Esophagus (tissue), 2 donors: ENCODE data around the gene ROGDI. TPM values are rescaled to one million over a fixed set of nuclear protein-coding genes. Genes with fewer than 3 reads are reported as not detected.

ENCODE experiments used
- H3K27ac ChIP-seq, 2 donors: one replicate each; pipeline ENCODE4 v1.5.1; 2013; ENCODE audit warnings: low read depth in 2 of 2, mild to moderate bottlenecking in 2 of 2, inconsistent platforms in 1 of 2, low read length in 1 of 2, moderate library complexity in 1 of 2
- H3K27me3 ChIP-seq, 2 donors: one replicate each; pipeline ENCODE4 v1.6.1; 2013; ENCODE audit warnings: low read length in 2 of 2, control low read depth in 1 of 2, mild to moderate bottlenecking in 1 of 2; ENCODE audit not compliant: insufficient read depth in 2 of 2, control insufficient read depth in 1 of 2
- H3K36me3 ChIP-seq, 2 donors: one replicate each; pipeline ENCODE4 v1.6.1; 2013; ENCODE audit warnings: low read length in 1 of 2; ENCODE audit not compliant: control insufficient read depth in 2 of 2, insufficient read depth in 2 of 2
- H3K4me1 ChIP-seq, 2 donors: one replicate each; pipeline ENCODE4 v1.6.1; 2013; ENCODE audit warnings: low read length in 1 of 2; ENCODE audit not compliant: control insufficient read depth in 2 of 2, insufficient read depth in 2 of 2
- H3K4me3 ChIP-seq, 2 donors: one replicate each; pipeline ENCODE4 v1.5.1; 2013; ENCODE audit warnings: low read length in 2 of 2, mild to moderate bottlenecking in 2 of 2, low read depth in 1 of 2, moderate library complexity in 1 of 2
- H3K9me3 ChIP-seq, 2 donors: one replicate each; pipeline ENCODE4 v1.6.1; 2013; ENCODE audit warnings: mild to moderate bottlenecking in 2 of 2, low read depth in 1 of 2, low read length in 1 of 2, moderate library complexity in 1 of 2; ENCODE audit not compliant: control insufficient read depth in 2 of 2, insufficient read depth in 1 of 2
- WGBS, 2 donors: extraction: QIAGEN DNeasy Blood & Tissue Kit; methylation state at CpG; one replicate each; pipeline ENCODE4 v1.1.7; 2013; 5-methylcytosine and 5-hydroxymethylcytosine counted together
- polyA plus RNA-seq, 2 donors: library from polyadenylated mRNA; stranded (reverse); fragments of 200-250 nt; gene quantifications; one replicate each; pipeline ENCODE4 v1.2.3, GENCODE V29; 2013
- donor health status: healthy with polysubstance abuse.
- donor health status: Bipolar disorder and iron deficiency.

Gene ROGDI
- polyA plus RNA-seq, 2 donors = 28.7 to 49.5 TPM

GRCh38 chr16:4760221-4760910, 42.1 kb downstream of the ROGDI start:
- 90 to 91% methylated on average over 23 of the region's 23 CpGs for WGBS, 2 donors
- Histone ChIP-seq H3K4me3 (no peak overlapping the region), H3K36me3 (peaks cover 10 to 45% of the 10 kb centered on the region in 2 donors), H3K27me3 (no peaks in the 10 kb centered on the region), H3K27ac (no peak overlapping the region), H3K4me1 (peaks cover 0 to 1% of the 10 kb centered on the region in 2 donors), H3K9me3 (no peaks in the 10 kb centered on the region)

GRCh38 chr16:4755687-4756086, 46.7 kb downstream of the ROGDI start:
- no peaks in the 10 kb centered on the region for H3K27me3 ChIP-seq
- peaks cover 11 to 55% of the 10 kb centered on the region in 2 donors for H3K36me3 ChIP-seq
- H3K4me1 ChIP-seq = no peaks in the 10 kb centered on the region
- H3K9me3 ChIP-seq = peaks cover 0 to 2% of the 10 kb centered on the region in 2 donors
- H3K27ac ChIP-seq = no peak overlapping the region
- WGBS, 2 donors = 96% methylated on average over 6 of the region's 6 CpGs
- H3K4me3 ChIP-seq = no peak overlapping the region

- H3K4me1 ChIP-seq = no peaks in the 10 kb centered on the region
- H3K4me3 ChIP-seq = no peak overlapping the region
- H3K36me3 ChIP-seq = peaks cover 10 to 47% of the 10 kb centered on the region in 2 donors
- WGBS, 2 donors = 99 to 100% methylated on average over 4 of the region's 4 CpGs
- H3K27ac ChIP-seq = no peak overlapping the region
- no peaks in the 10 kb centered on the region for H3K27me3 ChIP-seq
- H3K9me3 ChIP-seq = peaks cover 0 to 2% of the 10 kb centered on the region in 2 donors
Observed at GRCh38 chr16:4754865-4755264, 47.6 kb downstream of the ROGDI start.

- no peaks in the 10 kb centered on the region for H3K27me3 ChIP-seq
- no peak overlapping the region for H3K4me3 ChIP-seq
- no peaks in the 10 kb centered on the region for H3K4me1 ChIP-seq
- H3K36me3 ChIP-seq = peaks cover 7 to 41% of the 10 kb centered on the region in 2 donors
- H3K27ac ChIP-seq = no peak overlapping the region
- peaks cover 0 to 2% of the 10 kb centered on the region in 2 donors for H3K9me3 ChIP-seq
- WGBS, 2 donors = 92 to 94% methylated on average over 11 of the region's 11 CpGs
Observed at GRCh38 chr16:4753227-4753626, 49.2 kb downstream of the ROGDI start.

- Histone ChIP-seq H3K27me3 (no peaks in the 10 kb centered on the region), H3K27ac (no peak overlapping the region), H3K4me1 (no peaks in the 10 kb centered on the region), H3K4me3 (no peak overlapping the region), H3K36me3 (peaks cover 6 to 38% of the 10 kb centered on the region in 2 donors), H3K9me3 (peaks cover 0 to 2% of the 10 kb centered on the region in 2 donors)
- WGBS, 2 donors = 95 to 96% methylated on average over 40 to 44 of the region's 44 CpGs
Observed at GRCh38 chr16:4752351-4753100, 49.9 kb downstream of the ROGDI start.

- 79 to 81% methylated on average over 8 of the region's 8 CpGs for WGBS, 2 donors
- Histone ChIP-seq H3K4me1 (peaks cover 0 to 4% of the 10 kb centered on the region in 2 donors), H3K27ac (no peak overlapping the region), H3K4me3 (no peak overlapping the region), H3K27me3 (no peaks in the 10 kb centered on the region), H3K9me3 (peaks cover 0 to 2% of the 10 kb centered on the region in 2 donors), H3K36me3 (peaks cover 6 to 37% of the 10 kb centered on the region in 2 donors)
Observed at GRCh38 chr16:4750896-4751295, 51.5 kb downstream of the ROGDI start.

GRCh38 chr16:4749700-4750257, 52.7 kb downstream of the ROGDI start:
- 86 to 87% methylated on average over 10 of the region's 10 CpGs for WGBS, 2 donors
- Histone ChIP-seq H3K4me1 (peaks cover 0 to 4% of the 10 kb centered on the region in 2 donors), H3K4me3 (no peak overlapping the region), H3K27ac (no peak overlapping the region), H3K9me3 (peaks cover 0 to under 1% of the 10 kb centered on the region in 2 donors), H3K36me3 (peaks cover 6 to 33% of the 10 kb centered on the region in 2 donors), H3K27me3 (no peaks in the 10 kb centered on the region)

GRCh38 chr16:4748682-4749411, 53.6 kb downstream of the ROGDI start:
- Histone ChIP-seq H3K27me3 (no peaks in the 10 kb centered on the region), H3K4me1 (peaks cover 0 to 4% of the 10 kb centered on the region in 2 donors), H3K9me3 (no peaks in the 10 kb centered on the region), H3K27ac (no peak overlapping the region), H3K4me3 (no peak overlapping the region), H3K36me3 (peaks cover 6 to 30% of the 10 kb centered on the region in 2 donors)
- WGBS, 2 donors = 87 to 89% methylated on average over 16 of the region's 16 CpGs
